HCT116 (cell line): ENCODE measurements around the gene GPLD1. TPM values are rescaled to one million over a fixed set of nuclear protein-coding genes. Genes with fewer than 3 reads are reported as not detected.

Source experiments
- ATAC-seq: fragments of 200-7000 bp; cut with Tn5 transposase; 2 replicates; pipeline ENCODE4 v1.9.1; 2020; ENCODE audit warnings: mild to moderate bottlenecking, moderate library complexity
- BruUV-seq: library from RNA; stranded (reverse); fragments of 400-500 nt; replicated peaks from 2 replicates; lab custom pipeline; 2021; lab: Mats Ljungman, UMichigan
- CTCF ChIA-PET: fragments of 300-600 bp; sonication (Branson Sonifier 250); formaldehyde crosslinking; loops from one replicate; lab custom pipeline; 2021; ENCODE audit warnings: antibody characterized with exemption; lab: Charles Lee
- POLR2A ChIA-PET: fragments of 300-600, 350-600 bp; sonication (Branson Sonifier 250); formaldehyde crosslinking; loops from one replicate; lab custom pipeline; 2021; ENCODE audit warnings: antibody characterized with exemption; lab: Charles Lee
- RAD21 ChIA-PET, 2 experiments: fragments of 300-600 bp; sonication (Branson Sonifier 250); formaldehyde crosslinking; loops; one replicate each; lab custom pipeline; 2023; ENCODE audit warnings: low total read pairs in 2 of 2; ENCODE audit not compliant: uncharacterized antibody in 2 of 2, unreplicated experiment in 2 of 2, low non-redundant PET in 1 of 2; lab: Charles Lee
- DNase-seq: peaks from one replicate; pipeline ENCODE4 v3.0.0-alpha.2; 2010; ENCODE audit warnings: low read depth, low spot score
- H2AFZ ChIP-seq: fragments of 200-600 bp; shearing (Covaris generic), sonication (generic); 2 replicates; pipeline ENCODE4 v1.6.1; 2017; ENCODE audit warnings: low read depth, mixed run types, mixed read lengths, antibody characterized with exemption, low read length; ENCODE audit not compliant: poor library complexity, severe bottlenecking
- H3K27ac ChIP-seq: 2 replicates; pipeline ENCODE4 v1.5.1; 2012; ENCODE audit warnings: low read depth, low read length
- H3K27me3 ChIP-seq: fragments of 200-600 bp; sonication (generic); 2 replicates; pipeline ENCODE4 v1.6.1; 2016; ENCODE audit warnings: mixed run types, low read length, mixed read lengths; ENCODE audit not compliant: insufficient read depth
- H3K36me3 ChIP-seq, 2 experiments: fragments of 200-500 bp in 1 of 2; fragments of 200-600 bp in 1 of 2; sonication (Bioruptor generic) in 1 of 2; sonication (generic) in 1 of 2; 2 replicates each; pipeline versions ENCODE4 v1.5.1 to v1.6.1; 2014 to 2016; ENCODE audit warnings: low read length in 2 of 2, inconsistent platforms in 1 of 2, mixed read lengths in 1 of 2, mixed run types in 1 of 2; ENCODE audit not compliant: insufficient read depth in 2 of 2, control insufficient read depth in 1 of 2
- H3K4me1 ChIP-seq, 2 experiments: fragments of 200-600 bp in 1 of 2; sonication (generic) in 1 of 2; 2 replicates each; pipeline versions ENCODE4 v1.5.1 to v1.6.1; 2012 to 2017; ENCODE audit warnings: low read length in 2 of 2, inconsistent platforms in 1 of 2, mild to moderate bottlenecking in 1 of 2, mixed read lengths in 1 of 2, mixed run types in 1 of 2, moderate library complexity in 1 of 2; ENCODE audit not compliant: insufficient read depth in 2 of 2, control insufficient read depth in 1 of 2
- H3K4me2 ChIP-seq: fragments of 200-600 bp; sonication (generic); 2 replicates; pipeline ENCODE4 v1.6.1; 2017; ENCODE audit warnings: mixed run types, low read length, mixed read lengths
- H3K4me3 ChIP-seq, 2 experiments: fragments of 200-600 bp in 1 of 2; sonication (generic) in 1 of 2; replicated peaks in 1 of 2; 2 replicates each; pipeline ENCODE4 v1.5.1; 2011 to 2016; ENCODE audit warnings: low read length in 2 of 2, control low read depth in 1 of 2, low read depth in 1 of 2, mild to moderate bottlenecking in 1 of 2, mixed read lengths in 1 of 2, mixed run types in 1 of 2
- H3K79me2 ChIP-seq: fragments of 200-600 bp; sonication (generic); 2 replicates; pipeline ENCODE4 v1.6.1; 2017; ENCODE audit warnings: mild to moderate bottlenecking, mixed run types, low read length, moderate library complexity, mixed read lengths; ENCODE audit not compliant: insufficient read depth
- H3K9ac ChIP-seq: fragments of 200-600 bp; sonication (generic); 2 replicates; pipeline ENCODE4 v1.6.1; 2016; ENCODE audit warnings: low read length, mixed read lengths
- H3K9me2 ChIP-seq: fragments of 200-600 bp; sonication (generic), shearing (Covaris generic); 2 replicates; pipeline ENCODE4 v1.6.1; 2017; ENCODE audit warnings: mixed run types, mild to moderate bottlenecking, moderate library complexity; ENCODE audit not compliant: insufficient read depth
- H3K9me3 ChIP-seq, 2 experiments: fragments of 200-500 bp in 1 of 2; fragments of 200-600 bp in 1 of 2; sonication (Bioruptor generic) in 1 of 2; sonication (generic) in 1 of 2; 2 replicates each; pipeline ENCODE4 v1.6.1; 2014 to 2017; ENCODE audit warnings: low read length in 2 of 2, mixed read lengths in 2 of 2, inconsistent platforms in 1 of 2, low read depth in 1 of 2, mild to moderate bottlenecking in 1 of 2, mixed run types in 1 of 2, moderate library complexity in 1 of 2; ENCODE audit not compliant: control insufficient read depth in 1 of 2, insufficient read depth in 1 of 2
- H4K20me1 ChIP-seq: fragments of 200-600 bp; sonication (generic), shearing (Covaris generic); 2 replicates; pipeline ENCODE4 v1.6.1; 2017; ENCODE audit warnings: mixed run types, mild to moderate bottlenecking, moderate library complexity; ENCODE audit not compliant: insufficient read depth
- CBX3 ChIP-seq: IDR thresholded peaks from 2 replicates; pipeline ENCODE4 v1.6.1; 2012; ENCODE audit warnings: low read depth
- EGR1 ChIP-seq: IDR thresholded peaks from 2 replicates; pipeline ENCODE4 v1.6.1; 2012; ENCODE audit warnings: low read depth
- EZH2 ChIP-seq: fragments of 200-600 bp; sonication (generic); IDR thresholded peaks from 2 replicates; pipeline ENCODE4 v1.6.1; 2017; ENCODE audit warnings: antibody characterized with exemption, mixed run types
- POLR2A ChIP-seq: IDR thresholded peaks from 2 replicates; pipeline ENCODE4 v1.7.0; 2011; ENCODE audit warnings: borderline replicate concordance; ENCODE audit not compliant: insufficient read depth, insufficient read length; ENCODE audit errors: extremely low read depth
- RAD21 ChIP-seq: IDR thresholded peaks from 2 replicates; pipeline ENCODE4 v1.6.1; 2012; ENCODE audit warnings: low read depth, mild to moderate bottlenecking
- SIN3A ChIP-seq: IDR thresholded peaks from 2 replicates; pipeline ENCODE4 v1.6.1; 2012; ENCODE audit warnings: low read depth
- SP1 ChIP-seq: IDR thresholded peaks from 2 replicates; pipeline ENCODE4 v1.6.1; 2012; ENCODE audit warnings: low read depth
- SRF ChIP-seq: IDR thresholded peaks from 2 replicates; pipeline ENCODE4 v1.6.1; 2012; ENCODE audit warnings: low read depth
- YY1 ChIP-seq: IDR thresholded peaks from 2 replicates; pipeline ENCODE4 v1.6.1; 2011; ENCODE audit warnings: low read length, low read depth, moderate library complexity, mild to moderate bottlenecking; ENCODE audit not compliant: insufficient replicate concordance; ENCODE audit errors: extremely low read depth
- ZNF274 ChIP-seq: fragments of 200-500 bp; sonication (Bioruptor generic); IDR thresholded peaks from 2 replicates; pipeline ENCODE4 v1.6.1; 2014; ENCODE audit warnings: mild to moderate bottlenecking, low read depth, low read length, inconsistent platforms
- intact Hi-C: fragments of 100-400 bp; cut with micrococcal nuclease; formaldehyde crosslinking; loops from 2 replicates; pipeline ENCODE4 v1.10.0; 2022
- total RNA-seq: library from RNA; stranded (reverse); gene quantifications from one replicate; pipeline ENCODE4 v1.2.1, GENCODE V29; 2021; ENCODE audit not compliant: unreplicated experiment
- TF ChIP-seq, protein P1 (sequence below): IDR thresholded peaks from 2 replicates; pipeline ENCODE4 v1.6.1; 2011; ENCODE audit warnings: mild to moderate bottlenecking, low read length, moderate library complexity; ENCODE audit not compliant: insufficient replicate concordance; ENCODE audit errors: extremely low read depth
- TF ChIP-seq, protein P2 (sequence below), 3 experiments: fragments of 200-600 bp in 1 of 3; sonication (generic) in 1 of 3; IDR thresholded peaks in 2 of 3; conservative IDR thresholded peaks in 1 of 3; 2 replicates each; pipeline ENCODE4 v1.5.1; 2012 to 2017; ENCODE audit warnings: low read depth in 2 of 3, low read length in 2 of 3, antibody characterized with exemption in 1 of 3, borderline replicate concordance in 1 of 3, control low read depth in 1 of 3, mild to moderate bottlenecking in 1 of 3, mixed read lengths in 1 of 3, mixed run types in 1 of 3, moderate library complexity in 1 of 3; ENCODE audit not compliant: insufficient read depth in 1 of 3
- TF ChIP-seq, protein P3 (sequence below): IDR thresholded peaks from 2 replicates; pipeline ENCODE4 v1.6.1; 2012

GPLD1 gene
- total RNA-seq, 1 experiment from 2014 or later, result 2.1 TPM

DNA sequence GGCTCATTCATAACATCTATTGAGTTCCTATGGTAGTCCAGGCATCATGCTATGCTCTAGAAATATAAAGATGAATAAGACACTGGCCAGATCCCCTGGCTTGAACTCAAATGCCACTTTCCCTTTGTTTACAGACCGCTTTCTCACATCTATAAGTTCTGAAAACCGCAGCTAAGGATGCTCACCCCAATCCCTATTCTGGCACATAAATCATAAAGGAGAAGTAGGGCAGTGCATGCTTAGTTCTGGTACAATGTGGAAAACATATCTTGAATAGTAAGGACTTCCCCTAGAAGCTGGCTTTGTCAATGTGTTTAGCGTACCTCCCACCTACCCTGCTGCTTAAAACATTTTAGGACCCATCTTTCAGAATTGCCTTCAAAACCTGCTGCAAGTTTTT, 60.2 kb downstream of the GPLD1 start:
- intact Hi-C loops, result no loop called here
- Histone ChIP-seq H3K9ac (no peak overlapping the region), H3K4me2 (no peak overlapping the region), H3K36me3 (peaks cover 9 to 14% of the 10 kb centered on the region in 2 experiments), H2AFZ (no peak overlapping the region), H3K9me3 (no peaks in the 10 kb centered on the region), H3K4me1 (peaks cover 0 to 7% of the 10 kb centered on the region in 2 experiments; a peak in 2 of 4 replicates), H4K20me1 (no peaks in the 10 kb centered on the region), H3K27me3 (no peaks in the 10 kb centered on the region), H3K79me2 (no peaks in the 10 kb centered on the region), H3K27ac (no peak overlapping the region), H3K9me2 (no peaks in the 10 kb centered on the region), H3K4me3 (no peak overlapping the region)
- ATAC-seq (no peak), DNase-seq (no peak)
- ChIA-PET CTCF (interaction anchor here (1.0 kb wide), 1 partner anchor 794 kb away, joined by 3 read pairs; no protein-coding TSS in a partner anchor), POLR2A (no interaction called here), RAD21 (no interaction called here)
- TF ChIP-seq, protein P1, sequence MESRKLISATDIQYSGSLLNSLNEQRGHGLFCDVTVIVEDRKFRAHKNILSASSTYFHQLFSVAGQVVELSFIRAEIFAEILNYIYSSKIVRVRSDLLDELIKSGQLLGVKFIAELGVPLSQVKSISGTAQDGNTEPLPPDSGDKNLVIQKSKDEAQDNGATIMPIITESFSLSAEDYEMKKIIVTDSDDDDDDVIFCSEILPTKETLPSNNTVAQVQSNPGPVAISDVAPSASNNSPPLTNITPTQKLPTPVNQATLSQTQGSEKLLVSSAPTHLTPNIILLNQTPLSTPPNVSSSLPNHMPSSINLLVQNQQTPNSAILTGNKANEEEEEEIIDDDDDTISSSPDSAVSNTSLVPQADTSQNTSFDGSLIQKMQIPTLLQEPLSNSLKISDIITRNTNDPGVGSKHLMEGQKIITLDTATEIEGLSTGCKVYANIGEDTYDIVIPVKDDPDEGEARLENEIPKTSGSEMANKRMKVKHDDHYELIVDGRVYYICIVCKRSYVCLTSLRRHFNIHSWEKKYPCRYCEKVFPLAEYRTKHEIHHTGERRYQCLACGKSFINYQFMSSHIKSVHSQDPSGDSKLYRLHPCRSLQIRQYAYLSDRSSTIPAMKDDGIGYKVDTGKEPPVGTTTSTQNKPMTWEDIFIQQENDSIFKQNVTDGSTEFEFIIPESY, result no peak
- no peak for TF ChIP-seq SIN3A
- no peak for TF ChIP-seq SP1
- no peak for TF ChIP-seq SRF
- TF ChIP-seq ZNF274, result no peak
- no peak for TF ChIP-seq CBX3
- TF ChIP-seq, protein P2, sequence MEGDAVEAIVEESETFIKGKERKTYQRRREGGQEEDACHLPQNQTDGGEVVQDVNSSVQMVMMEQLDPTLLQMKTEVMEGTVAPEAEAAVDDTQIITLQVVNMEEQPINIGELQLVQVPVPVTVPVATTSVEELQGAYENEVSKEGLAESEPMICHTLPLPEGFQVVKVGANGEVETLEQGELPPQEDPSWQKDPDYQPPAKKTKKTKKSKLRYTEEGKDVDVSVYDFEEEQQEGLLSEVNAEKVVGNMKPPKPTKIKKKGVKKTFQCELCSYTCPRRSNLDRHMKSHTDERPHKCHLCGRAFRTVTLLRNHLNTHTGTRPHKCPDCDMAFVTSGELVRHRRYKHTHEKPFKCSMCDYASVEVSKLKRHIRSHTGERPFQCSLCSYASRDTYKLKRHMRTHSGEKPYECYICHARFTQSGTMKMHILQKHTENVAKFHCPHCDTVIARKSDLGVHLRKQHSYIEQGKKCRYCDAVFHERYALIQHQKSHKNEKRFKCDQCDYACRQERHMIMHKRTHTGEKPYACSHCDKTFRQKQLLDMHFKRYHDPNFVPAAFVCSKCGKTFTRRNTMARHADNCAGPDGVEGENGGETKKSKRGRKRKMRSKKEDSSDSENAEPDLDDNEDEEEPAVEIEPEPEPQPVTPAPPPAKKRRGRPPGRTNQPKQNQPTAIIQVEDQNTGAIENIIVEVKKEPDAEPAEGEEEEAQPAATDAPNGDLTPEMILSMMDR (IDR thresholded peaks at IDR 0.05 in 2 of 3, conservative IDR thresholded peaks at IDR 0.05 in 1 of 3; ENCODE audit: borderline replicate concordance in 1 of 3, insufficient read depth in 1 of 3, low read depth in 2 of 3, low read length in 2 of 3), result no peak
- TF ChIP-seq YY1, result no peak
- no peak for TF ChIP-seq EZH2
- TF ChIP-seq, protein P3, sequence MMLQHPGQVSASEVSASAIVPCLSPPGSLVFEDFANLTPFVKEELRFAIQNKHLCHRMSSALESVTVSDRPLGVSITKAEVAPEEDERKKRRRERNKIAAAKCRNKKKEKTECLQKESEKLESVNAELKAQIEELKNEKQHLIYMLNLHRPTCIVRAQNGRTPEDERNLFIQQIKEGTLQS, result no peak
- no peak for TF ChIP-seq RAD21
- TF ChIP-seq EGR1, result no peak
- no peak for TF ChIP-seq POLR2A
- no TSS peak for BruUV-seq
